NAMALWA (cell line): ENCODE data around the gene RDX.
A peak's percentile ranks its signal among the peaks of the same experiment; 100 is the strongest.
"Not testable (repeated sequence)": the region's sequence is repeated elsewhere in the genome, so short reads cannot be mapped to it uniquely, and the experiment has no call there.

Experiments used
- DNase-seq: peaks from one replicate; pipeline ENCODE4 v3.0.0-alpha.2; 2015; ENCODE audit warnings: low spot score

RDX gene

GRCh38 chr11:110200241-110200640 is 96.2 kb downstream of the RDX start:
- DNase-seq, result no peak

GRCh38 chr11:110199184-110199981 is 97.0 kb downstream of the RDX start:
- DNase-seq, result no peak

GRCh38 chr11:110198031-110198729 is 98.2 kb downstream of the RDX start:
- DNase-seq, result no peak

DNA sequence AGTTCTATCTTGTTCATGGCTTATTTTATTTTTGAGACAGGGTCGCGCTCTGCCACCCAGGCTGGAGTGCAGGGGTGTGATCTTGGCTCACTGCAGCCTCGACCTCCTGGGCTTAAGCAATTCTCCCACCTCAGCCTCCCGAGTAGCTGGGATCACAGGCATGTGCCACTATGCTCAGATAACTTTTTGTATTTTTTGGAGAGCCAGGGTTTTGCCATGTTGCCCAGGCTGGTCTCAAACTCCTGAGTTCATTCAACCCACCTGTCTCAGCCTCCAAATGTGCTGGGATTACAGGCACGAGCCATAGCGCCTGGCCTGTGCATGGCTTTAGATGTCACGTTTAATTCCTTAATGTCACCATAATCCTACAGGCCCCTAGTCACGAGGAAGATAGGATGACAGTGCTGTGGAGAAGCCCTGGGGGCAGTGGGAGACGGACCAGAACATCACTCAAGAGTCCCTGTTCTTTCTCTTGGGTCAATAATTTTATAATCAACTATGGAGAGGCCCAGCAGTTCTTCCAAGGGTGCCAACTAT is 99.5 kb downstream of the RDX start:
- DNase-seq, result no peak

- DNase-seq, result no peak
Observed at GRCh38 chr11:110196241-110196754, 100.1 kb downstream of the RDX start.

- not testable (repeated sequence) for DNase-seq
Observed at GRCh38 chr11:110194211-110194766, 102.1 kb downstream of the RDX start.

DNA sequence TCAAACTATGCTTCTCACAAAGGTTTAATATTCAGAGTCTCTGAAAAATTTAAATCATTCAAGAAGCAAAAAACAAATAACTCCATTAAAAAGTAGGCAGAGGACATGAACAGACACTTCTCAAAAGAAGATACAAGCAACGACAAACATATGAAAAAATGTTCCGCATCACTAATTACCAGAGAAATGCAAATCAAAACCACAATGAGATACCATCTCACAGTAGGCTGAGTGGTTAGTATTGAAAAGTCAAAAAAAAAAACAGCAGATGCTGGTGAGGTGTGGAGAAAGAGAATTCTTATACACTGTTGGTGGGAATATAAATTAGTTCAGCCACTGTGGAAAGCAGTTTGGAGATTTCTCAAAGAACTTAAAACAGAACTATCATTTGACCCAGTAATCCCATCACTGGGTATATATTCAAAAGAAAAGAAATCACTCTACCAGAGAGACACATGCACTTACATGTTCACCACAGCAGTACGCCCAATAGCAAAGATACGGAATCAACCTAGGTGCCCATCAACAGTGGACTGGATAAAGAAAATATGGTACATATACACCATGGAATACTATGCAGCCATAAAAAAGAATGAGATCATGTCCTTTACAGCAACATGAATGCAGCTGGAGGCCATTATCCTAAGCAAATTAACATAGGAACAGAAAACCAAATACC is 103.7 kb downstream of the RDX start:
- DNase-seq, result peak; percentile 78

- DNase-seq, result peak; percentile 12
Observed at GRCh38 chr11:110190885-110191284, 105.5 kb downstream of the RDX start.

GRCh38 chr11:110187731-110188130 is 108.7 kb downstream of the RDX start:
- no peak for DNase-seq

- DNase-seq, result no peak
Observed at GRCh38 chr11:110186867-110187266, 109.5 kb downstream of the RDX start.

DNA sequence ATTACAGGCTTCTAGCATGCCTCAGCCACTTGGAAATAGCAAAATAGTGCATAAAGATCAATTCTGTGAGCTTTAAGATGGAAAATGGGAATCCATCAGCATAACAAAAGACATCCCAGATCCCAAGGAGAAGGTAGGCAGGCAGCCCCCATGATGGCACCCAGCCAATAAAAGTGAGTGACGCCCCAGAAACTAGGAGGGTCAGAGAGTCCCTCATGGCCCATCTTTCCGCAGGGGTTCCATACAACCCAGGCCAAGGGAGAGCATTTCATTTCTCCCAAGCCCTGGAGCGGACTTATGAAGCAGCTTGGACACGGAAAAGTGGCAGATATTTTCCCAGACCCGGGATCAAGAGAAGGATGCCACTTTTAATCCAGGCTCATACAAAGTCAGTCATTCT is 110.0 kb downstream of the RDX start:
- DNase-seq, result no peak

- DNase-seq, result no peak
Observed at GRCh38 chr11:110185599-110185998, 110.8 kb downstream of the RDX start.

GRCh38 chr11:110185121-110185591 is 111.3 kb downstream of the RDX start:
- DNase-seq, result no peak

- DNase-seq, result no peak
Observed at GRCh38 chr11:110184456-110184855, 112.0 kb downstream of the RDX start.

- no peak for DNase-seq
Observed at GRCh38 chr11:110182886-110183285, 113.5 kb downstream of the RDX start.

- no peak for DNase-seq
Observed at GRCh38 chr11:110179064-110179463, 117.3 kb downstream of the RDX start.

DNA sequence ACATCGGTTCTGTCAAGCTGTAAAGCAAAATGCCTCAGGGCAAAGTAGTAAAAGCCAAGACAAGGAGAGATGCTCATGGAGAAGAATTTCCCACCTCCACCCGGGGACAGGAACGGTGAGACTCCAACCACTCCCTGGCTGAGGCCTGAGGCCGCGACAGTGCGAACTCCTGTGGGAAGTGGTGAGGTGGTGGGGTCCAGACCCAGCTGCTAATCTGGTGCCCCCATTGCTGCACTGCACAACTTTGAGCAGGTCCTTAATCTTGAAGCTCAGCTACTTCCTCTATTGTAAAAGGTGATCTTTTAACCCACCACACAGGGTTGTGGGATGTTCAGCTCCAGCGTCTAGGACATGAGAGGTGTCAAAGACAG is 119.3 kb downstream of the RDX start:
- no peak for DNase-seq

- DNase-seq, result no peak
Observed at GRCh38 chr11:110176366-110177085, 119.9 kb downstream of the RDX start.

- no peak for DNase-seq
Observed at GRCh38 chr11:110174645-110175310, 121.6 kb downstream of the RDX start.

GRCh38 chr11:110173811-110174644 is 122.4 kb downstream of the RDX start:
- peak; percentile 77 for DNase-seq
